Endothelial cell (in vitro differentiated cells): ENCODE measurements around the gene CADM1. TPM values are rescaled to one million over a fixed set of nuclear protein-coding genes. Genes with fewer than 3 reads are reported as not detected.

Experiments
- DNase-seq: peaks from one replicate; pipeline ENCODE4 v3.0.0; 2021; ENCODE audit warnings: low spot score
- H3K27ac Mint-ChIP-seq: one replicate; pipeline ENCODE4 v1.8.0; 2021; ENCODE audit warnings: mixed read lengths, inconsistent platforms; ENCODE audit not compliant: unreplicated experiment
- H3K27me3 Mint-ChIP-seq: one replicate; pipeline ENCODE4 v1.8.0; 2021; ENCODE audit warnings: mild to moderate bottlenecking, moderate library complexity, mixed read lengths, inconsistent platforms; ENCODE audit not compliant: unreplicated experiment
- H3K36me3 Mint-ChIP-seq: one replicate; pipeline ENCODE4 v1.8.0; 2021; ENCODE audit warnings: mild to moderate bottlenecking, low read depth, mixed read lengths, inconsistent platforms; ENCODE audit not compliant: unreplicated experiment
- H3K4me1 Mint-ChIP-seq: one replicate; pipeline ENCODE4 v1.8.0; 2021; ENCODE audit warnings: mild to moderate bottlenecking, mixed read lengths, inconsistent platforms; ENCODE audit not compliant: unreplicated experiment
- H3K4me3 Mint-ChIP-seq: one replicate; pipeline ENCODE4 v1.8.0; 2021; ENCODE audit warnings: mild to moderate bottlenecking, mixed read lengths, inconsistent platforms; ENCODE audit not compliant: unreplicated experiment
- H3K9me3 Mint-ChIP-seq: one replicate; pipeline ENCODE4 v1.8.0; 2021; ENCODE audit warnings: mixed read lengths, inconsistent platforms; ENCODE audit not compliant: unreplicated experiment
- total RNA-seq: library from RNA; stranded (reverse); fragmentation: NEBNext Ultra II Directional; extraction: Animal tissue kit (Norgen Biotek cat#: 25700); gene quantifications from one replicate; pipeline ENCODE4 v1.2.1, GENCODE V29; 2021; ENCODE audit not compliant: unreplicated experiment
- TF ChIP-seq, protein P1 (sequence below): fragments of 200-600 bp; sonication (generic); IDR thresholded peaks from one replicate; pipeline ENCODE4 v1.5.0; 2021; ENCODE audit warnings: antibody characterized with exemption; ENCODE audit not compliant: unreplicated experiment

Gene CADM1
- total RNA-seq, 1 donor from 2014 or later, result 65.5 TPM

DNA sequence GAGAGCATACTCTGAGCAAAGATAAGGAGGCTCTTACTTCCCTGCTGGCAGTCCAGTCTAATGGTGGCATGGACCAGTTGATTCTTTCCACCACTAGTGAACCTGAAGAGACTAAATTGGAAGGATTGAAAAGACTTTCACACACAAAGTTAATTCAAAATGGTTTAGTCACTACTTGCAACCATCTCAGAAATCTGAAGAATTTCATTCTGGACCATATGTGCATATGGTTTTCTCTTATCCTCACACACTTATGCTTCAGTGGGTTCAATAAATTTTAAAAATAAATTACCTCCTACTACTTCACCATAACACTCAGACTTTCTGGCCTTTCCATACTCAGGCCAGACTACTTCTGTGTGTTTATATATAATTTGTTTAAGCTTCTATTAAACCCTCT lies 44.7 kb downstream of the CADM1 start:
- peaks cover 17% of the 10 kb centered on the region for H3K4me1 Mint-ChIP-seq
- DNase-seq, result no peak
- H3K36me3 Mint-ChIP-seq, result no peaks in the 10 kb centered on the region
- H3K4me3 Mint-ChIP-seq, result no peak overlapping the region
- H3K27me3 Mint-ChIP-seq, result peaks cover 2% of the 10 kb centered on the region
- no peaks in the 10 kb centered on the region for H3K9me3 Mint-ChIP-seq
- H3K27ac Mint-ChIP-seq, result no peak overlapping the region
- TF ChIP-seq, protein P1, sequence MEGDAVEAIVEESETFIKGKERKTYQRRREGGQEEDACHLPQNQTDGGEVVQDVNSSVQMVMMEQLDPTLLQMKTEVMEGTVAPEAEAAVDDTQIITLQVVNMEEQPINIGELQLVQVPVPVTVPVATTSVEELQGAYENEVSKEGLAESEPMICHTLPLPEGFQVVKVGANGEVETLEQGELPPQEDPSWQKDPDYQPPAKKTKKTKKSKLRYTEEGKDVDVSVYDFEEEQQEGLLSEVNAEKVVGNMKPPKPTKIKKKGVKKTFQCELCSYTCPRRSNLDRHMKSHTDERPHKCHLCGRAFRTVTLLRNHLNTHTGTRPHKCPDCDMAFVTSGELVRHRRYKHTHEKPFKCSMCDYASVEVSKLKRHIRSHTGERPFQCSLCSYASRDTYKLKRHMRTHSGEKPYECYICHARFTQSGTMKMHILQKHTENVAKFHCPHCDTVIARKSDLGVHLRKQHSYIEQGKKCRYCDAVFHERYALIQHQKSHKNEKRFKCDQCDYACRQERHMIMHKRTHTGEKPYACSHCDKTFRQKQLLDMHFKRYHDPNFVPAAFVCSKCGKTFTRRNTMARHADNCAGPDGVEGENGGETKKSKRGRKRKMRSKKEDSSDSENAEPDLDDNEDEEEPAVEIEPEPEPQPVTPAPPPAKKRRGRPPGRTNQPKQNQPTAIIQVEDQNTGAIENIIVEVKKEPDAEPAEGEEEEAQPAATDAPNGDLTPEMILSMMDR, result no peak

DNA sequence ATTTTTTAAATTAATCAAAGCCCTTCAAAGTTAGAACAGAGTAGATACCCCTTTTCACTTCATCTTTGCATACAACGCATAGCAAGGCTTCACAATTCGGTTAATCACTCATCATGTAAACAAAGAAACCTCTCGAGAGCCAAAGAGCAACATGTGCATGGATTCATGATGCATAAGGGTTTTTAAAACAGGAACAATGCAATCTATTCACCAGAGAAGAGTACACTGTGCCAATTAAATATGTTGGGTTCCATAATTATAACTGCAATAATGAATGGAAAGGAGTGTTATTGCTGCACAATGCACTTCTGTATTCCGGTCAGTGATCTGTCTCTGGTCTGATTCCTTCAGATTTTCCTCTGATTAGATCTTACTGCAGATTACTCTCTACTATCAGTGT lies 45.3 kb downstream of the CADM1 start:
- no peaks in the 10 kb centered on the region for H3K9me3 Mint-ChIP-seq
- no peak for DNase-seq
- no peaks in the 10 kb centered on the region for H3K36me3 Mint-ChIP-seq
- no peak overlapping the region for H3K4me3 Mint-ChIP-seq
- TF ChIP-seq, protein P1, result no peak
- peaks cover 17% of the 10 kb centered on the region for H3K4me1 Mint-ChIP-seq
- no peak overlapping the region for H3K27ac Mint-ChIP-seq
- peaks cover 2% of the 10 kb centered on the region for H3K27me3 Mint-ChIP-seq

DNA sequence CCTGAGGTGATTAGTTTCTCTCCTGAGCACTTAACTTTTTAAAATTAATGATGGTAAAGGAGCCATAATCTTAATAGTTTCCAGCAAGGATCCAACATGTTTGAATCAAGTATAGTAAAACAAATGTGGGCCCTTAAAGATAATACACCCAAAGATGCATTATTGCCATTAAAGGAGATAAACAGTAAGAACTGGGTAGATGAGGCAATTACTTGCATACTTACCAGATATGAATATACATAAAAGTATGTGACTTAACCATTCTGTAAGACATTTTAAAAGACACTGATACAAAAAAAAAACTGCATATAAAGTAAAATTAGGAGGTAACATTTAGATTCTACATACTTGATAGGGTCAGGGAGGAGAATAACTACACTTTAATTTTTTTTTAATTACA lies 48.2 kb downstream of the CADM1 start:
- Mint-ChIP-seq H3K9me3 (no peaks in the 10 kb centered on the region), H3K4me1 (peaks cover 2% of the 10 kb centered on the region), H3K36me3 (no peaks in the 10 kb centered on the region), H3K27ac (no peak overlapping the region), H3K27me3 (no peaks in the 10 kb centered on the region), H3K4me3 (no peak overlapping the region)
- no peak for DNase-seq
- TF ChIP-seq, protein P1, result no peak

DNA sequence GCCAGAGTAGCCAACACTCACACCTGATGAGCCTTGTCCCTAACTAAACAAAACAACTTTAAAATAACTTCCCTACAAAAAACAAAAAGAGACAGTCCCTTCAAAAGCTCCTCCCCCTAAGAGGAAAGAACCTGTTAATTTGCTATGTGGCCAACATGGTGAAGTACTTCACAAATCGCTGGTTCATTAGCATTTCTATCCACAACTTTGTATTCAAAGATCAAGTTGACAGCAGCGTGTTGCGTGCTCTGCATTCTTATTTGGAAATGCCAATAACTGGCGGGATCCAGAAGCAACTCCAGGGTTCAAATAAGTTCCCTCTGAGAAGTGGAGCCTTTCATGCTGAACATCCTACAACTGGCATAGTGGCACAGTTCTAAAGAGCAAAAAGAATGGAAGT lies 48.6 kb downstream of the CADM1 start:
- Mint-ChIP-seq H3K27me3 (no peaks in the 10 kb centered on the region), H3K27ac (no peak overlapping the region), H3K36me3 (no peaks in the 10 kb centered on the region), H3K9me3 (no peaks in the 10 kb centered on the region), H3K4me1 (peaks cover 2% of the 10 kb centered on the region), H3K4me3 (no peak overlapping the region)
- no peak for DNase-seq
- TF ChIP-seq, protein P1, result no peak

DNA sequence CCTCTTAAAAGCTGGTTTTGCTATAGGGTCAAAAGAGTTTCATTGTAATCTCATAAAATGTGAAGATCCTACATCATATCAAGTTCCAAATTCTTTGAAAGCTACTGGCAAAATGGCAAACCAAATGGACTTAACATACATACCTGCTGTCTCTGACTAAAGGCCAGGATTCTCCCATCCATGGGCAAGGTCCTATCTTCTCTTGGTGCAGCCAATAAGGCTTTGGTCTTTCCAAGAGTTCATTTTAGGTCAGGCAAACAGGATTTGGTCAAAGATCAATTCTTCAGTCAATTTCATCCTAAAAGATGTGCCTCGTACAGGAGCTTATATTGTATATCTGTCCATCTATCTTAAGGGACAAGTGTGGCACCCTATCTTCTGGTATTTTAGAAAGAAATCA lies 49.7 kb downstream of the CADM1 start:
- no peak for DNase-seq
- Mint-ChIP-seq H3K27ac (no peak overlapping the region), H3K4me1 (peaks cover 2% of the 10 kb centered on the region), H3K9me3 (no peaks in the 10 kb centered on the region), H3K4me3 (no peak overlapping the region), H3K36me3 (no peaks in the 10 kb centered on the region), H3K27me3 (no peaks in the 10 kb centered on the region)
- TF ChIP-seq, protein P1, result no peak
